HG02973 (cell line): ENCODE results near the gene PARP3.

ENCODE experiments used
- ATAC-seq: cut with Tn5 transposase; IDR thresholded peaks from one replicate; pipeline ENCODE4 v1.9.1; 2021; ENCODE audit warnings: moderate library complexity; ENCODE audit not compliant: unreplicated experiment

The PARP3 gene

DNA sequence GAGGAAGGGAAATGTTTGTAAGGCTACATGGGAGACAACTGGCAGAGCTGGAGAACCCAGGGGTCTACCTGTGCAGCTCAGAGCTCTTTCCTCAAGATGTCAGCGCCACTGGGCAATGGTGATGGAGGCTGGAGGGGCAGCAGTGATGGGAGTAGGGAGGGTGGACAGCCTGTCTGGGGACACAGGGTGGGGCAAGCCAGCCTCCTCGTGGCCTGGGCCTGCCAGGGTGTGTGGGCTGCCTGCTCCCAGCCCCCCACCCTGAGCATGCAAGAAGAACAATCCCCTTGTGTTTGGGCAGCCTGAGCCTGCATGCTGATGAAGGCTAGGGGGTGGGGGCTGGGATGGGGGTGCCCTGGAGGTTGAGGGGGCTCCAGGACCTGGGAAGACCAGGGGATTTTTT is 23.9 kb downstream of the PARP3 start:
- ATAC-seq, result no peak

- ATAC-seq, result no peak
Measured at GRCh38 chr3:51966486-51966885, 24.3 kb downstream of the PARP3 start.

DNA sequence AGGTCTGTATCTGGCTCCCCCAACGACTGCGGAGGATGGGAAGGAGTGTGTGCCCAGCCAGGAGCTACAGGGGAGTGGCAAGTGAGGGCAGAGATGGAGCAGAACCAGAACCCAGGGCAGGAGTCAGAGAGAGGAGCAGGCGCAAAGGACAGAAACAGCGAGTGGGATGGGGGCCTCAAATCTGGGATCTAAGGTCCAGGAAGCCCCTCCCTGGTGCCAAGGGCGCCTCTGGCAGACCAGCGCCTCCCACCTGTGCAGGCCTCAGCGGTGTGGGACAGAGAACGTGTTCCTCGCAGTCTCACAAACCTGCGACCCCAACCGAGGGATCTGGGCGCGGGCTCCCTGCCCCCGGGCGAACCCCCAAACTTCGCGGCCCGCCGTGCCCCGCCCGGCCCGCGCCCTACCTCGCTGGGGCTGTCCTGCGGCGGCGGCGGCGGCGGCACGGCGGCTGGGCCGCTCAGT is 24.8 kb downstream of the PARP3 start:
- no peak for ATAC-seq

DNA sequence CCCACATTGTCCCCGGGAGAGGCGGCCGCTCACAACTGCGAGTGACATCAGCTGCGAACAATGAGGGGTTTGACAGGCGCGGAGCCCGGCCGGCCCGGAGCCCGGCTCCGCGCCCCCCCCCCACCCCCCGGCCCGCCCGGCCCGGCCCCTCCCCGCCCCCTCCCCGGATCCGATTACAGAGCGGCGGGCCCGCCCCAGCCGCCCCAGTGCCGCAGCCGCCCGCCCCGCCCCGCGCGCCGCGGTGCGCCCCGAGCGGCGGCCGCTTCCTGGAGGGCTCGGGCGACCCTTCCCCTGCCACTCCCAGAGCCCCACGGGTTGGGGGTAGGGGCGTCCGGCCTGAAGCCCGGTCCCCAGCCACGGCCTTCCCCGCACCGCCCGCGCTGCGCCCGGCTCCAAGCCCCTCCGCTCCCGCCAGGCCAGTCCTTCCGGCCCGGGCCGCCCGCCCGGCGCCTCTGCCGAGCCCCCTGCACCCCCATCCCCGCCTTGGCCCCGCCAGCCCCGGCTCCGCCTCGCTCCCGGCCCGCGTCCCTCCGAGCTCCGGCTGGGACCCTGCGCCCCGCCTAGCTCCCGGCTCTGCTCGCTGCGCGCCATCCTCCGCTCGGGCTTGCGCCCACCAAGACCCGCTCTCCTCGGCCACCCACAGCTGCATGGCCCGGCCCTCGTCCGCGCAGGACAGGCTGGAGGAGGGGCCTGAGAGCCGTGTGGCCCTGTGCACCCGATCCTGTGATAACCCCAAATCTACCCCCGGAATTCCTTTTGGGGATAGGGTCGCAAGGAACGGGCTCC is 25.4 kb downstream of the PARP3 start, which contains the start of gene PCBP4:
Gene PCBP4, minus strand, starts transcription at position 71 of the 786 bp plus-strand sequence. CDS start 6,214 bp downstream, outside the sequence.
- ATAC-seq, result no peak

DNA sequence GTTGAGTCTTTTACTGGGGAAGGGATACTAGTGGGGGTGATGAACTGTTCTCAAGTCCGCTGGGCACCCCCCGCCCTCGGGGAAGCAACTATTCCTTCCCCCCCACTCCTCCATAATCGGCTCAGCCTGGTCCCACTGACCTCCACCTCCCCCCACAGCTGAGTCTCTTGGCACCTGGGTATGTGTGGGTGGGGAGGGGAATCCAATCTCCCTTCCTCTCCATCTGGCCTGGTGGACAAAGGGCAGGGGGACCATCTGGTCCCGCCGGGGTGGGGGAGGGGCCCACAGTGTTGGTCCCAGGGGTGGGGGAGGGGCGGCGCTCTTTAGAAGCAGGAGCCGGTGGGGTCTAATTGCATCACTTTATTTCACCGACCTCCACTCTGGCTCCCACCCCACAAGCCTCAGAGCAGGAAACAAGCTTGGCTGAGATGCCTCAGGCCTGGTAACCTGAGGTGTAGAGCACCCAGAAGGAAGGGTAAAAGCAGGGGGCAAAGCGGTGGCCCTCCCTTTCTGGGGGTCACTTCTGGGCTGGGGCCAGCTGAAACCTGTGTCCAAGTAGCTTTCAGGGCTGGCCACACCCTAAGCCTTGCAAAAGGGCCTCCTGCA is 26.1 kb downstream of the PARP3 start:
- no peak for ATAC-seq

GRCh38 chr3:51968883-51969678 is 26.9 kb downstream of the PARP3 start:
- ATAC-seq, result no peak

DNA sequence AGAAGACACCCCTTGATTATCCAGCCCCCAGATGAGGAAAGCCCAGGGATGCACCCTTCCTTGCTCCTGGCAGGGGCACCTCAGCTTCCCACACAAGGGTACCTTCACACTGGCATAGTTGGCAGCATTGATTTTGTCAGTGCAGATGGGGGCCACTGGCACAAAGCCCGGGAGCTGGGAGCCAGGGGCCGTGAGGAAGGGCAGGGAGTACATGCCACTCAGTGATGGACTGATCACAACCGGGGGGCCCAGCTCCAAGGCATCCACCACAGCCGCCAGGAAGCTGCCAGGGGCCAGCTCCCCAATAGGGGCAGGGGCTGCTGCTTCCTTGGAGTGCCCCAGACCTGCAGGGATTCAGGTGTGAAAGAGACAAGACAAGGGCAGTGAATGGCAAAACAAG is 27.7 kb downstream of the PARP3 start:
- no peak for ATAC-seq

- ATAC-seq, result no peak
Measured at GRCh38 chr3:51970606-51971300, 28.6 kb downstream of the PARP3 start.

DNA sequence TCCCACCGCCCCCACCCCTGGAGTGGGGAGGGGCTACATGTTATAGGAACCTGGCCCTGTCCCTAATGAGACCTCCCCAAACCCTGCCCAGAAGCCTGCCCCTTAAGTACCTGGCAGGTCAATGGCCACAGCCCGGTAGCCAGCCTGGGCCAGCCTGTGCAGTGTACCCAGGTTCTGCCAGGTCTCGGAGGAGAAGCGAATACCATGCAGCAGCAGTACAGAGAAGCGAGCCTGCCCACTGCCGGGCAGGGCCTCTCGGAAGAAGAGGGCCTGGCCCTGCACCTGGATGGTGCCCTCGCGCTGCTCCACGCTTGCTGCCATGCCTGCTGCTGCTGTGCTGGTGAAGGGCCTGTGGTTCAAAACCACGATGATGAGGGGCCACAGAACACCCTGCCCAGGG is 29.2 kb downstream of the PARP3 start:
- no peak for ATAC-seq

- peak; percentile 1 for ATAC-seq
Measured at GRCh38 chr3:51974277-51974962, 32.3 kb downstream of the PARP3 start.

DNA sequence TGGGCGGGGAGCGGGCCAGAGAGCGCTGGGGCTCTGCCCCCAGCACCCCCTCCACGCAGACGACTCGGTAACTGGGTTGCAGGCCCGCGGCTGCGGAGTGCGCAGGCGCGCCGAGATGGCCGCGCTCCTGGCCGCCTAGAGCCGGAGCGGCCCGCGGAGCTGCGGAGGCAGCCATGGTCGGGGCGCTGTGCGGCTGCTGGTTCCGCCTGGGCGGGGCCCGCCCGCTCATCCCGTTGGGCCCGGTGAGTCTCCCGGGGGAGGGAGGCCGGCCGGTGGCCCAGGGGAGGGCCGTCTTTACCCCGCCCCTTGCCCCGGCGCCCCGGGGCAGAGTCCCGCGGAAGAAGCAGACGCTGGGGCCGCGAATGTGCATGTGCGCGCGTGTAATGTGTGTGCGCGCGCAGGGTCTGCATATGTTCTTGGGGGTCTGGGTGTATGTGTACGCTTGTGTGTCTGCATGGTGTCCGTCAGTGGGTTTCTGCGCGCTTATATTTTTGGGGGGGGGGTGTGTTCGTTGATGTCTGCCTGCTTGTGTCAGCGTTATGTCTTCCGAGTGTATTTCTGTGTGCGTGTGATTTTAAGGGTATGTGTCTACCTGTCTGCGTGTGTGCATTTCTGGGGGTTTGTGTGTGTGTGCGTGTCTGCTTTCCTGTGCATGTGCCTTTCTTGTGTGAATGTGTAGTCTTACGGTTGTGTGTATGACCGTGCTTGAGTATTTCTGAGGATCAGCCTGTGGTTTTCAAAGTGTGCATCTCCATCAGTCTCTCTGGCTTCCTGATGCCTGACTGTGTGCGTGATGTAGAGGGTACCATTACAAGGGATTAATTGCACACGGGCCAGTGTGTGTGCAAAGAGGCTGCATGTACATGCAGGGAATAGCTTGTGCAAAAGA is 33.0 kb downstream of the PARP3 start, which contains the start of gene ABHD14A:
Gene ABHD14A, plus strand, starts transcription at position 102 of the 889 bp plus-strand sequence. Its CDS starts 72 bp downstream, at position 174.
- ATAC-seq, result peak; percentile 54

DNA sequence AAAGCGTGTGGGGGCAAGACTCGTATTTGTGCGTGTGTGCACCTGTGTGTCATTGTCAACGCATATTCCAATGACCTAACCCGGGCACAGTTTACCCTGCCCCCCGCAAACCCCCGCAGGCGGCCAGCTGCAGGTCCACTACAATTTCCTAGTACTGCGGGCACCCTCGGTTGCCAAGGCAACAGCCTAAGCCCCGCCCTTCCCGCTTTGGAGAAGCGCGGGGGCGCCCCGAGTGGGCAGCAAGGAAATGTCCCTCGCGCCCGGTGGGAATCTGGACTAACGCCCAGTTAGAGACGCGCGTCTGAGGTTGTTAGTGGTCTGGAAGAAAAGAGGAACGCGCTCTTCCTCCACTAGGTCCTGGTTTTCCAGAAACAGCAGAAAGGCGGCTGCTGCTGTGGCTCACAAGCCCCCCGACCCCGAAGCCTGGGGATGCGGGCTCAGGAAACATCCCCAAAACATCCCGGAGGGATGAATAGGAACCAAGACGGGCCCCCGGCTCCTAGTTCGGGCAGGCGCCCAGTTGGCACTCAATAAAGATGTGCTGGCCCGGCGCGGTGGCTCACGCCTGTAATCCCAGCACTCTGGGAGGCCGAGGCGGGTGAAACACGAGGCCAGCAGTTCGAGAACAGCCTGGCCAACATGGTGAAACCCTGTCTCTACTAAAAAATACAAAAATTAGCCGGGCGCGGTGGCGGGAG is 33.8 kb downstream of the PARP3 start:
- ATAC-seq, result no peak

GRCh38 chr3:51977446-51978142 is 35.4 kb downstream of the PARP3 start:
- no peak for ATAC-seq

GRCh38 chr3:51978143-51978502 is 36.0 kb downstream of the PARP3 start:
- ATAC-seq, result no peak

DNA sequence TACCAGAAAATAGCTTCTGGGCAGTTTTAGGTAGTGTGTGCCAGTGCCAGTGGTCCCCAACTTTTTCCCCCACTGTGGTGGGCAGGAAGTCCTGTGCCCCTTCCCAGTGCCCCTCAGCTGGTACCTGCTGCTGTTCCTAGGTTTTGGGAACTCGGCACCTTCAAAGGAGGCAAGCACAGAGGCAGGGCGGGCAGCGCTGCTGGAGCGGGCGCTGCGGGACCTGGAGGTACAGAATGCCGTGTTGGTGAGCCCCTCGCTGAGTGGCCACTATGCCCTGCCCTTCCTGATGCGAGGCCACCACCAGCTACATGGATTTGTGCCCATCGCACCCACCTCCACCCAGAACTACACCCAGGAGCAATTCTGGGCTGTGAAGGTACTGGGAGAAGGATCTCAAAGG is 38.1 kb downstream of the PARP3 start:
- no peak for ATAC-seq

DNA sequence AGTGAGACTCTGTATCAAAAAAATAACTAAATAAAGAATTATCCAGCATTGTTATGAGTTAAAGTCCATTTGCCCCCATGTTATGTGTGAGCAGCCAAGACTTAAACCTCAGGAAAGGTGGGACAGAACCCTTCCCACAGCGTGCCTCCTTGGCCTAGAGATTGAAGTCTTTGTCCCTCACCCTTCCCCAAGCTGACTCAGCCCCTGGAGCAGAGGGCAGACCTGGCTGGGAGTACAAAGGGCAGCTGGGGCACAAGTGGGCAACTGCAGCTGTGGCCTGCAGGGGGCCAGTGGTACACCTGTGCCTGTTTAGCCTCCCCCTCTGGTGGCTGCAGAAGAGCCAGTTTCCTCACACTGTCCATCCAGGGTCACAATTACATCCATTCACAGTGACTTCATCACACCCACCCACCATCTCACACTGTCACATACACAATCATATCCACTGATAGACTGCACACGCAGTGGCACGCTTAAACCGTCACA is 40.2 kb downstream of the PARP3 start:
- peak; percentile 28 for ATAC-seq

DNA sequence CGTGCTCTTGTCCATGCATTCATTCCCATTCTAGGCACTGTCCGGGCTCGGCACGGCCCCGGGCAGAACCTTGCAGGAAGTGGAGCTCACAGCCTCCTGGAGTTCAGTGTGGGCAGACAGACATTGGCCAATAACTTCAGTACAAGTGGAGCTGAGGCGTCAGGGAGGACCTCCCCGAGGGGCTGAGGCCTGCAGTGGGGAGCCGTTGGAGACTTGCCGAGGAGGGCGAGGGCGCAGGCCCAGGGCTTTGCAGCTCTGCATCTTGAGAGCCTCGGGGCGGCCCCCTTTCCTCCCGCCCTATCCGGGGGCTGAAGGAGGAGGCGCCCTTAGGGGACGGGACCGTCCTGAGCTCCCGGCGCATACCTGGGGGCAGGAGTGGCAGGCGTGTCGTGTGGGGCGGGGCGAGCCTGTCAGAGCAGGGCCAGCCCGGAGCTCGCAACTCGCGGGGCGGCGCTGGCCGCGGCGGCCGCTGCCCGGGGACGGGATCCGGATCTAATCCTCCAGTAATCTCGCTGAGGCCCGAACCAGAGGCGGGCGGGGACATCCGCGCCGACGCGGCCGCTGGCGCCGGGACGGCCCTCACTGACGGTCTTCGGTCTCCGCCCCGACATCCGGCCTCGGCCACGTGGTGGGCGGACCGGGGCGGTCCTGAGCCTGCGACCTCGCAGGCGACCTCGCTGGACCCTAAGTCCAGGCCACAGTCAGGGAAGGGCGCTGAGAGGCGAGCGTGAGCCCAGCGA is 40.8 kb downstream of the PARP3 start, which contains the start of gene ACY1:
Gene ACY1, plus strand, starts transcription at position 698 of the 740 bp plus-strand sequence. CDS start 530 bp downstream, outside the sequence.
- ATAC-seq, result peak; percentile 58
